Ovary (tissue), 9 donors: Measurements from ENCODE around the gene FUT1. TPM values are rescaled to one million over a fixed set of nuclear protein-coding genes. Genes with fewer than 3 reads are reported as not detected.

Experiments used
- DNase-seq, 5 donors: peaks; one replicate each; pipeline ENCODE4 v3.0.0-alpha.2; 2019 to 2020
- H3K27ac ChIP-seq, 2 donors: fragments of 200-600 bp; one replicate each; pipeline versions ENCODE4 v1.5.1 to v1.8.0; 2019 to 2022
- H3K27me3 ChIP-seq: fragments of 200-600 bp; one replicate; pipeline ENCODE4 v1.8.0; 2022
- H3K36me3 ChIP-seq: fragments of 200-600 bp; sonication (generic); one replicate; pipeline ENCODE4 v1.5.1; 2019
- H3K4me1 ChIP-seq: one replicate; pipeline ENCODE4 v1.8.1; 2013; ENCODE audit warnings: mild to moderate bottlenecking, moderate library complexity; ENCODE audit not compliant: insufficient read depth
- H3K4me3 ChIP-seq: fragments of 200-600 bp; sonication (generic); one replicate; pipeline ENCODE4 v1.5.1; 2017
- H3K9me3 ChIP-seq, 2 donors: fragments of 200-600 bp in 1 of 2; sonication (generic) in 1 of 2; one replicate each; pipeline versions ENCODE4 v1.5.1 to v1.8.1; 2013 to 2019; ENCODE audit warnings: mild to moderate bottlenecking in 1 of 2, moderate library complexity in 1 of 2
- EP300 ChIP-seq: sonication (generic); formaldehyde crosslinking; IDR thresholded peaks from one replicate; pipeline ENCODE4 v1.6.1; 2017; ENCODE audit warnings: antibody characterized with exemption
- POLR2A ChIP-seq: fragments of 450-650 bp; IDR thresholded peaks from one replicate; pipeline ENCODE4 v1.6.1; 2017; ENCODE audit warnings: antibody characterized with exemption, mild to moderate bottlenecking, moderate library complexity
- WGBS, 3 donors: extraction: QIAGEN DNeasy Blood & Tissue Kit in 1 of 3; methylation state at CpG; one replicate each; pipeline versions ENCODE4 v1.1.5 to v1.1.7; 2013 to 2017; 5-methylcytosine and 5-hydroxymethylcytosine counted together
- intact Hi-C, 4 donors: fragments of 100-400 bp; cut with DNase I; formaldehyde crosslinking; loops; one replicate each; pipeline versions ENCODE4 v1.11.0 to v1.15.1; 2022 to 2023
- polyA plus RNA-seq, 2 donors: library from polyadenylated mRNA; stranded (reverse); fragments of 200-250 nt in 1 of 2; fragments of 350-450 nt in 1 of 2; fragmentation: Illumina TruSeq in 1 of 2; extraction: RNeasy Lipid Tissue Mini Kit (QIAGEN cat#74804) in 1 of 2; gene quantifications; one replicate each; pipeline ENCODE4 v1.2.3, GENCODE V29; 2013 to 2014
- total RNA-seq, 7 donors: library from RNA; depleted of rRNA in 2 of 7; stranded (reverse); fragments of >200 nt in 2 of 7; fragmentation: NEBNext Ultra II Directional in 3 of 7; extraction: Animal tissue kit (Norgen Biotek cat#: 25700) in 3 of 7; gene quantifications; one replicate each; pipeline versions ENCODE4 v1.1.0 to v1.2.4, GENCODE V29; 2016 to 2023
- TF ChIP-seq, protein P1 (sequence below), 3 donors: fragments of 450-650 bp in 2 of 3; fragments of 200-600 bp in 1 of 3; IDR thresholded peaks; one replicate each; pipeline versions ENCODE4 v1.5.1 to v1.8.0; 2016 to 2022; ENCODE audit warnings: antibody characterized with exemption in 3 of 3, mild to moderate bottlenecking in 1 of 3
- donor health status: DM: no; HTN: no; CAD: no; lungs with moderate emphysema.
- donor health status: DM: no; HTN: no; CAD: no.
- donor health status: Bipolar disorder and iron deficiency.
- donor health status: DM: yes; HTN: yes; CAD: no.
- donor health status: DM: no; HTN: no; CAD: no.
- donor health status: DM: yes; HTN: yes; CAD: no.

FUT1 gene
- total and polyA plus RNA-seq, 9 donors: 0.48 to 4.0 (median 1.3) TPM

DNA sequence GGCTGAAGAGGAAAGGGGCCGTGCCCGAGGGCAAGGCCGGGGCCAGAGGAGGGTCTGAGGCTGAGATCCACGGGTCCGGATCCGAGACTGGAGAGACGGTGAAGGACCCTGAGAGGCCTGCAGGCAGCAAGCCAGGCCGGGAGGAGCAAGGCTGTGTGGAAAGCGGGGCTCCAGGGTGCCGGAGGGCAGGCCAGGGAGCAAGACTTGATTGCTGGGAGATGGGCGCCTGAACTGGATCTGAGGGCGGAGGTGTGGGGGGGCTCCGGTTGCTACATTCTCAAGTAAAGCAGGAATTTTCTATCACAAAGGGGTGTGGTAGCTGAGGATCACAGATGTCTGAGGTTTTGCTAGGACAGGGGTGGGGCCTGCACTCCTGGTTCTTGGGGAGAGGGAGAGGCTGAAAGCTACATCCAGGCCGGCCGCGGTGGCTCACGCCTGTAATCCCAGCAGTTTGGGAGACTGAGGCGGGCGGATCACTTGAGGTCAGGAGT, 36.7 kb downstream of the FUT1 start:
- peaks cover 38% of the 10 kb centered on the region for H3K4me1 ChIP-seq

DNA sequence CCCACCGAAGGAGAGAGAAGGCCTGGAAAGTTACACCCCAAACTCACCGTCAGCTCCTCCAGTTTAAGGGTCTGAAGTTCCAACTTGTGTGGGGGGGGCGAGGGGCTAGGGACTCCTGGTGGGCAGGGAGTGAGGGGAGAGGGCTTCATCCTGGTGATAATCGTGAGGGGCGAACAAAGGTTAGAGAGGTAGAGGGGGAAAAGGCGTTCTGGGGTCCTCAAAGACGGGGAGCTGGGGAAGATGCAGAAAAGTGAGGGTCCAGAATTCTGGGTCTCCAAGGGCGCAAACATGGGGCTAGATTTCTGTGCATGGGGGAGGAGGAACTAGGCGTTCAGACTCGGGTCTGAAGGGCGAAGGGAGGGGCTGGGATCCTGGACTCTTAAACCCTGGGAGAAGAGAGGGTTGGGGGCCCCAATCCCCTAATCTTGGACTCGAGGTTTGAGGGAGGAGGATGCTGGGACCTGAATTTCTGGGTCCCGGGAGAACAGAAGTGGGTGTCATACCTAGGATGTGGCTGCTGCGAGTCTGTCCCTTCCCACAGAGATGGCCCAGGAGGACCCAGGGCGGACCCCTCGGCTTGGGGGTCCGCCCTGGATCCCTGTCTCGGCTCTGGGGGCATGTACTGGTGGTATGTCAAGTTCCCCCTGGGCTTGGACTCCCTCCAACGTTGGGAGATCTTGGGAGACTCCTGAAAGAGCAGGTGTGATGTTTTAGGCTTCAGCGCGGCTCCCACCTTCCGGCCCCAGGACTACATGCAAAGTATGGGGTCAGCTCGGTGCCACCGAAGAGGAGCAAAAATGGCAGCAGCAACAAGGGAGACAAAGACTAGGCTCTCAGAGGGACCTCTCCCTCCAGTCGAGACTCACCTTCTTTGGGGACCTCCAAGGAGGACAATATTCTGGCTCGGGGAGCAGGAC, 37.4 kb downstream of the FUT1 start:
- peak; percentile 48 to 70 (median 58) for DNase-seq
- Histone ChIP-seq H3K27me3 (no peaks in the 10 kb centered on the region), H3K4me3 (peak overlapping the region; percentile 35), H3K27ac (peak overlapping the region; percentile 26 to 79), H3K36me3 (no peaks in the 10 kb centered on the region), H3K4me1 (peaks cover 35% of the 10 kb centered on the region), H3K9me3 (no peaks in the 10 kb centered on the region)
- WGBS, 3 donors: 29 to 37% (median 35%) methylated on average over 26 of the region's 26 CpGs
- TF ChIP-seq POLR2A: no peak
- TF ChIP-seq EP300: no peak
- intact Hi-C loops: loop anchor here in 2 of 4 donors (5.0 to 10.0 kb wide), 2 partner anchors 38 to 70 kb away; partner anchors contain the start of gene CA11 (in 1 of the 2)

More for the DNA sequence above, 36.7 kb downstream of the FUT1 start:
- TF ChIP-seq, protein P1, sequence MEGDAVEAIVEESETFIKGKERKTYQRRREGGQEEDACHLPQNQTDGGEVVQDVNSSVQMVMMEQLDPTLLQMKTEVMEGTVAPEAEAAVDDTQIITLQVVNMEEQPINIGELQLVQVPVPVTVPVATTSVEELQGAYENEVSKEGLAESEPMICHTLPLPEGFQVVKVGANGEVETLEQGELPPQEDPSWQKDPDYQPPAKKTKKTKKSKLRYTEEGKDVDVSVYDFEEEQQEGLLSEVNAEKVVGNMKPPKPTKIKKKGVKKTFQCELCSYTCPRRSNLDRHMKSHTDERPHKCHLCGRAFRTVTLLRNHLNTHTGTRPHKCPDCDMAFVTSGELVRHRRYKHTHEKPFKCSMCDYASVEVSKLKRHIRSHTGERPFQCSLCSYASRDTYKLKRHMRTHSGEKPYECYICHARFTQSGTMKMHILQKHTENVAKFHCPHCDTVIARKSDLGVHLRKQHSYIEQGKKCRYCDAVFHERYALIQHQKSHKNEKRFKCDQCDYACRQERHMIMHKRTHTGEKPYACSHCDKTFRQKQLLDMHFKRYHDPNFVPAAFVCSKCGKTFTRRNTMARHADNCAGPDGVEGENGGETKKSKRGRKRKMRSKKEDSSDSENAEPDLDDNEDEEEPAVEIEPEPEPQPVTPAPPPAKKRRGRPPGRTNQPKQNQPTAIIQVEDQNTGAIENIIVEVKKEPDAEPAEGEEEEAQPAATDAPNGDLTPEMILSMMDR (IDR thresholded peaks at IDR 0.05): no peak
- TF ChIP-seq EP300: no peak
- no peak for TF ChIP-seq POLR2A
- no peaks in the 10 kb centered on the region for H3K27me3 ChIP-seq
- DNase-seq: peak; percentile 47 to 68 (median 60)
- intact Hi-C loops: loop anchor here in 1 of 4 donors (10.0 kb wide), 1 partner anchor 71 kb away; the partner anchor contains the start of gene CA11
- H3K27ac ChIP-seq: peak overlapping the region; percentile 26 to 79
- whole genome bisulfite sequencing, 3 donors: 23 to 31% (median 25%) methylated on average over 19 of the region's 19 CpGs
- H3K4me3 ChIP-seq: peak overlapping the region; percentile 35
- no peaks in the 10 kb centered on the region for H3K9me3 ChIP-seq
- H3K36me3 ChIP-seq: no peaks in the 10 kb centered on the region

DNA sequence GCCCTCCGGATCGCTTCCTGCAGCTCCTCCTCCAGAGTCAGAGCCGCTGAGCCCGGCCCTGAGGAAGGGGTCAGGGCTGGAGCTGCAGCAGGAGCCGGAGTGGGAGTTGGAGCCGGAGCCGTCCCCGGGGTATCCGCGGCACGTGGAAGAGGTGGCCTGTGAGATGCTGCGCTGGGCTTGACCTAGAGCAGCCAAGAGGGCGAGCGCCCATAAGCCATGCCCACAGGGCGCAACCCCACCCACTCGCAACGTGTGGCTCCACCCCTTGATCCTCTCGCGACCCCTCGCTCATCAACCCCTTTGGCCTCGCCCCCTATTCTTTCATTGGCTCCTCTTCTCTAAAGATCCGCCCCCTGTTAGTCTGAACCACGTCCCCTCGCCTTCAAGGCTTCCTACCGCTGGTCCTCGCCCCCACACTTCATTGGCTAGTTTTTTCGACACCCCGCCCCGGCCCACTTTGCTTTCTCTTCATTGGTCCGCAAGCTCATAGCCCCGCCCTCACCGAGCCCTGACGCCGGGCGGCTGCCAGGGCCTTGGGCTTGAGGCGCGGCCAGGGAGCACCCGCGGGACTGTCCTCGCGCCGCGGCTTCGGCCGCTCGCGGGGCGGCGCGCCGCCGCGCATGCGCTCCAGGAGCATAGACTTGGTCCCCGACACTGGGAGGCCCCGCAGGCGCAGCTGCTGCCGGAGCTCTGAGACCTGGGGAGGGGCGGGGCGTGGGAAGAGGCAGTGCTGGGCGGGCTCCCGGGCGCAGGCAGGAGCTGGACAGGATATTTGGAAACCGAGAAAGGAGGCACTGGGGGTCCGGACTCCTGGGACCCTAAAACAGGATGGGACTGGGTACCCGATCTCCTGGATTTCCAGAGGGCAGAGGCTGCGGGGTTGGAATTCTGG, 38.3 kb downstream of the FUT1 start:
- intact Hi-C loops: loop anchor here in 3 of 4 donors (2.0 to 10.0 kb wide), 3 partner anchors 37 to 69 kb away; partner anchors contain the start of gene CA11 (in 1 of the 3)
- H3K4me1 ChIP-seq: peaks cover 27% of the 10 kb centered on the region
- 0 to 1% (median 0%) methylated on average over 67 of the region's 67 CpGs for WGBS, 3 donors

DNA sequence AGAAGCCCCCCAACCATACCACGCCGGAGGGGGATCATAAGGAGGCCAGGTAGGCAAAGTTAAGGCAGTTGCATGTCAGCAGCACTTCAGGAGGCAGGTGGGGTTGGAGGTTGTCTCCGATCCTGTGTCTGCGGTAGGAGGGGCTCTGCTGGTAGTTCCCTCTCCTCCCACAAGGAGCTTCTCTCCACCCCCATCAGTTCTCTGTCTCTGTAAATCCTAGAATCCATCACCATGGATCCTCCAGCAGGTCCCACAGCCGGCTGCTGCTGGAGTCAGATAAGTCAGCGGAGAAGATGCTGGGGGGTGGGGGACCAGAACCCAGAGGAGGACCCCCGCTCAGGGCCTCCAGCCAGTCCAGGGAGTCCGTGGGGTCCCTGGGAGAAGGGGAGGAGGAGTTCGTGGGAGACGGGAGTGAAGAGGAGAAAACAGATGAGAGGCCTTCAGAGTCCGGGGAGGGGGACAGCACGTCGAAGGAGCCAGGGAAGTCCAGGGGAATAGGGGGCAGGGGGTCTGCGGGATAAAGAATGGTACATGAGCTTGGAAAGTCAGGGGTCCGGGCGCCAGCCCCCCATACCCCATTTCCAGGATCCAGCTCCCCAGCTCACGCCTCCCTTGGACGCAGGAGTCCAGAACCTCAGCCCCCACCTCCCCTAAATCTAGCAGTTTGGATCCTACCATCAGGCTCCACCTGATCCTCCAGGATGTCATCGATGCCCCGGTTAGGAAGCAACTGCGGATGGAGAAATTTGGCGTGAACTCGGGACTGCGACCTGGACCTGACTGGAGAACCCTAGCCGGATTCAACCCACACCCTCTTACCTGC, 39.2 kb downstream of the FUT1 start:
- Histone ChIP-seq H3K4me1 (peaks cover 20% of the 10 kb centered on the region), H3K36me3 (no peaks in the 10 kb centered on the region), H3K4me3 (peak overlapping the region; percentile 63), H3K27ac (peak overlapping the region in 1 of 2 donors; percentile 71), H3K9me3 (no peaks in the 10 kb centered on the region), H3K27me3 (no peaks in the 10 kb centered on the region)
- peak in 3 of 5 donors; percentile 37 to 55 (median 54) for DNase-seq
- TF ChIP-seq EP300 (no peak), POLR2A (no peak)
- TF ChIP-seq, protein P1 (IDR thresholded peaks at IDR 0.05): no peak
- 14 to 17% (median 14%) methylated on average over 25 of the region's 25 CpGs for WGBS, 3 donors
- intact Hi-C loops: loop anchor here in 3 of 4 donors (2.0 to 10.0 kb wide), 3 partner anchors 36 to 68 kb away; partner anchors contain the start of gene CA11 (in 1 of the 3)

More for the DNA sequence above, 38.3 kb downstream of the FUT1 start:
- H3K9me3 ChIP-seq: no peaks in the 10 kb centered on the region
- TF ChIP-seq POLR2A: no peak
- TF ChIP-seq, protein P1 (IDR thresholded peaks at IDR 0.05): no peak
- no peak for TF ChIP-seq EP300
- peak overlapping the region; percentile 63 for H3K4me3 ChIP-seq
- H3K36me3 ChIP-seq: no peaks in the 10 kb centered on the region
- peak; percentile 99 for DNase-seq
- no peaks in the 10 kb centered on the region for H3K27me3 ChIP-seq
- H3K27ac ChIP-seq: peak overlapping the region; percentile 26 to 79
